Stimulated activated CD8-positive, alpha-beta memory T cell treated with anti-CD3 and anti-CD28 coated beads, Interleukin-15, amount 100 ng/mL, for 4 hours (primary cell): ENCODE measurements around the gene IFITM5.
"Not testable (repeated sequence)": the region's sequence is repeated elsewhere in the genome, so short reads cannot be mapped to it uniquely, and the experiment has no call there.

Experiments
- DNase-seq, 2 donors: peaks; one replicate each; pipeline ENCODE4 v3.0.0-alpha.2; 2020; ENCODE audit warnings: low read depth in 2 of 2

The IFITM5 gene

DNA sequence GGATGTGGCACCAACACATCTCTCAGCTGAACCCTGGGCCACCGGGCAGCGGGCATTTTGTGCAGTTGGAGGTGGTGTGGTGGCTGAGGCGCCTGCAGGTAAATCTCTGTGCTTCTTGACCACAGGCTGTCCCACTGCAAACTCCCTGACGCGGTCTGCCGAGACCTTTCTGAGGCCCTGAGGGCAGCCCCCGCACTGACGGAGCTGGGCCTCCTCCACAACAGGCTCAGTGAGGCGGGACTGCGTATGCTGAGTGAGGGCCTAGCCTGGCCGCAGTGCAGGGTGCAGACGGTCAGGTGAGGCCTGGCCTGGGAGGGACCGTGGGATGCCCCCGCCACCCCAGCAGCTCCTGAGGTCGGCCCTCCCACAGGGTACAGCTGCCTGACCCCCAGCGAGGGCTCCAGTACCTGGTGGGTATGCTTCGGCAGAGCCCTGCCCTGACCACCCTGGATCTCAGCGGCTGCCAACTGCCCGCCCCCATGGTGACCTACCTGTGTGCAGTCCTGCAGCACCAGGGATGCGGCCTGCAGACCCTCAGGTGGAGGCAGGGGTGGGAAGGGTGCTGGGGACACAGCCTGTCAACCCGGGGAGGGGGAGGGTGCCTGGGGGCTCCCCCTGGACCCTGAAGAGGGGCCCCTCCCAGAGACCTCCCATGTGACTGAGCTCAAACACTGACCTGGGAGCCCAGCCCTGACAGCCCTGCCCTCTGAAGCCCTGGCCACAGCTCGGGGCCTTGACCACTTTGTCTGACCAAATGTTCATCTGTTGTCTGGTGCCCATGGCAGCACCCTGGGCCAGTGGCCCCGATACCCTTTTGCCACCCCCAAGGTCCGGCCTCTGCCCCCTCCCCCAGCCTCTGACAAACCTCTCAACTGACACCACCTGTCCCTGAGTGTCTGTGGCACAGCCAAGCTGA is 15.0 kb downstream of the IFITM5 start:
- DNase-seq = no peak

GRCh38 chr11:283405-284104 is 15.8 kb downstream of the IFITM5 start:
- no peak for DNase-seq

GRCh38 chr11:282630-283360 is 16.5 kb downstream of the IFITM5 start:
- DNase-seq = no peak

GRCh38 chr11:282171-282570 is 17.2 kb downstream of the IFITM5 start:
- DNase-seq = no peak

DNA sequence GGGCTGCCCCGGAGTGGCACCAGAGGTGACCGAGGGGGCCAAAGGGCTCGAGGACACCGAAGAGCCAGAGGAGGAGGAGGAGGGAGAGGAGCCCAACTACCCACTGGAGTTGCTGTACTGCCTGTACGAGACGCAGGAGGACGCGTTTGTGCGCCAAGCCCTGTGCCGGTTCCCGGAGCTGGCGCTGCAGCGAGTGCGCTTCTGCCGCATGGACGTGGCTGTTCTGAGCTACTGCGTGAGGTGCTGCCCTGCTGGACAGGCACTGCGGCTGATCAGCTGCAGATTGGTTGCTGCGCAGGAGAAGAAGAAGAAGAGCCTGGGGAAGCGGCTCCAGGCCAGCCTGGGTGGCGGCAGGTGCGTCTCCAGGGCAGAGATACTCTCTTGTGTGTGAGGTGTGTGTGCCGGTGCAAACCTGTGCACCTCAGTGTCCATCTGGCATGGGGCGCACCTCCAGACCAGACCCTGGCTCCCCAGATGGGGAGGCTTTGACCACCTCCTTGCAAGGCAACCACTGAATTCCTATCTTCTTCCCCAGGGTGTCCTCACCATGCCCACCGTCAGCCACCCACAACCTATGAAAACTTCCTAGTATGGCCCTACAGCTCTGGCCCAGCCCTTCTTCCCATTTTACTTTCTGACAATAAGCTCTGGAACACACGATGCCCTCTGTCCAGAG is 17.7 kb downstream of the IFITM5 start:
- DNase-seq = no peak

DNA sequence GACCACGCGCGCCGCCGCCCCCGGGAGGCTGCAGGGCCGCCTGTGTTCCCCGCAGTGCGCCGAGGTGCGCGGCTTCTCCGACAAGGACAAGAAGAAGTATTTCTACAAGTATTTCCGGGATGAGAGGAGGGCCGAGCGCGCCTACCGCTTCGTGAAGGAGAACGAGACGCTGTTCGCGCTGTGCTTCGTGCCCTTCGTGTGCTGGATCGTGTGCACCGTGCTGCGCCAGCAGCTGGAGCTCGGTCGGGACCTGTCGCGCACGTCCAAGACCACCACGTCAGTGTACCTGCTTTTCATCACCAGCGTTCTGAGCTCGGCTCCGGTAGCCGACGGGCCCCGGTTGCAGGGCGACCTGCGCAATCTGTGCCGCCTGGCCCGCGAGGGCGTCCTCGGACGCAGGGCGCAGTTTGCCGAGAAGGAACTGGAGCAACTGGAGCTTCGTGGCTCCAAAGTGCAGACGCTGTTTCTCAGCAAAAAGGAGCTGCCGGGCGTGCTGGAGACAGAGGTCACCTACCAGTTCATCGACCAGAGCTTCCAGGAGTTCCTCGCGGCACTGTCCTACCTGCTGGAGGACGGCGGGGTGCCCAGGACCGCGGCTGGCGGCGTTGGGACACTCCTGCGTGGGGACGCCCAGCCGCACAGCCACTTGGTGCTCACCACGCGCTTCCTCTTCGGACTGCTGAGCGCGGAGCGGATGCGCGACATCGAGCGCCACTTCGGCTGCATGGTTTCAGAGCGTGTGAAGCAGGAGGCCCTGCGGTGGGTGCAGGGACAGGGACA is 18.4 kb downstream of the IFITM5 start:
- no peak for DNase-seq

GRCh38 chr11:279966-280705 is 19.2 kb downstream of the IFITM5 start:
- DNase-seq = no peak

GRCh38 chr11:279040-279965 is 20.0 kb downstream of the IFITM5 start:
- DNase-seq = no peak

GRCh38 chr11:278001-278951 is 21.1 kb downstream of the IFITM5 start, which contains the start of gene NLRP6:
TSS of gene NLRP6 (plus strand) at chr11:278407. CDS start at chr11:278570, 163 bp downstream.
- DNase-seq = no peak

DNA sequence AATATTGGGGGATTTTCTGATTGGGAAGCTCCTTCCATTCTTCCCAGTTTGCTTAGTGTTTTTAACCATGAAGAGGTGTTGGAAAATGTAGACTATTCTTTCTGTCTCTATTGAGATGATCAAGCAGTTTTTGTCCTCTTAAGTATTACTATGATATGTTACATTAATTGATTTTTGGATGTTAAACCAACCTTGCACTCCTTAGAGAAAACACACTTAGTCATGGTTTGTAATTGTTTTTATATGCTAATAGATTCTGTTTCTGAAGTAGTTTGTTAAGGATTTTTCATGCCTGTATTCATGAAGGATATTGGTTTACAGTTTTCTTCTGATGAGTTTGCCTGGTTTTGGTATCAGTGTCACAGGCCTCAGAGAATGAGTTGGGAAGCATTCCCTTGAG is 23.1 kb downstream of the IFITM5 start:
- no peak for DNase-seq

DNA sequence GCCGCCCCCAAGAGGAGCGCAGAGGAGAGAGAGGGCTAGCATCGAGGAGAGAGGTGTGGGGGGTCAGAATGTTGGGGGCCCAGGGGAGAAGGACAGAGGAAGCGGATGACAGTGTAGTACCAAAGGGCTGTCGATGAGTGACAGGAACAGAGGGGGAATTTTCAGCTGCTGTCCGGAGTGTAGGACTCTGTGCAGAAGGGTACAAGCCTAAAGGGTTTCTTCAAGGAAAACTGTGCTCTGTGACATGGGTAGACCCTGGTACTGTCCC is 26.5 kb downstream of the IFITM5 start:
- DNase-seq = no peak

GRCh38 chr11:272195-272930 is 27.0 kb downstream of the IFITM5 start:
- no peak for DNase-seq

- DNase-seq = no peak
Observed at GRCh38 chr11:271319-271715, 28.0 kb downstream of the IFITM5 start.

DNA sequence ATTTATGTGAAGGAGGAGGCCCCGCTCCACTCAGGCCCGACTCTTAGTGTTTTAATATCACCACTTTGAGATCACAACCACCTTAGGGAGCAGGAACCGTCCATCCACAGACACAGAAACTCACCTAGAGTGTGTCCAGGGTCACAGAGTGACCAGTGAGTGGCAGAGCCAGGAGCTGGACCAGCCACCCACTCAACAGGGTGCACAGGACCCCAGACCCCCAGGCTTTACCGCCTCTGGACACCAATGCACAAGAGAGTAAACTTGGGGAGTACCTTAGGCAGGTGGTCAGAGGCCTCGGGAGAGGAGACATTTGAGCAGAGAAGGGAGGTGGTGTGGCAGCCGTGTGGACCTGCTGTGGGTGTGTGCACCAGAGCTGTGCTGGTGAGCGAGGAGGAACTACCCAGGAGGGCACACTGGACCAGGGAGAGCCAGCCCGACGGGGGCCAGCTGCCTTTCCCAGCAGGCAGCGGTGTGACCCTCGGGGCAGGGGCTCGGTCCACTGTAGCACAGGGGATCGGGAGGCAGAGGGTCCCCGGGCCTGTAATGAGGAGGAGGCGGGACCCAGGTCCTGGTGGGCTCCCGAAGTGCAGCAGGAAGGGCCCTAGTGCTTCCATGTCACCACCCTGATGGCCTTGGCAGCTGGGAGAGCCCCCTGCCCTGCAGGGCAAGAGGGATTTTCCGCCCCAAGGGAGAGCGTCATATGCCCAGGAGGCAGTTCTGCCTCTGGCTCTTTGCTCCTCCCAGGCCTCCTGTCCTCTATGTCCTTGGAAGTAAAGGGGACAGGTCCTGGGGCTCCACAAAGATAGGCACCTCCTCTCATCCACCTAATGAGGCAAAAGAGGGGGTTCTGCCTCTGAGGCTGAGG is 28.6 kb downstream of the IFITM5 start:
- DNase-seq = no peak

DNA sequence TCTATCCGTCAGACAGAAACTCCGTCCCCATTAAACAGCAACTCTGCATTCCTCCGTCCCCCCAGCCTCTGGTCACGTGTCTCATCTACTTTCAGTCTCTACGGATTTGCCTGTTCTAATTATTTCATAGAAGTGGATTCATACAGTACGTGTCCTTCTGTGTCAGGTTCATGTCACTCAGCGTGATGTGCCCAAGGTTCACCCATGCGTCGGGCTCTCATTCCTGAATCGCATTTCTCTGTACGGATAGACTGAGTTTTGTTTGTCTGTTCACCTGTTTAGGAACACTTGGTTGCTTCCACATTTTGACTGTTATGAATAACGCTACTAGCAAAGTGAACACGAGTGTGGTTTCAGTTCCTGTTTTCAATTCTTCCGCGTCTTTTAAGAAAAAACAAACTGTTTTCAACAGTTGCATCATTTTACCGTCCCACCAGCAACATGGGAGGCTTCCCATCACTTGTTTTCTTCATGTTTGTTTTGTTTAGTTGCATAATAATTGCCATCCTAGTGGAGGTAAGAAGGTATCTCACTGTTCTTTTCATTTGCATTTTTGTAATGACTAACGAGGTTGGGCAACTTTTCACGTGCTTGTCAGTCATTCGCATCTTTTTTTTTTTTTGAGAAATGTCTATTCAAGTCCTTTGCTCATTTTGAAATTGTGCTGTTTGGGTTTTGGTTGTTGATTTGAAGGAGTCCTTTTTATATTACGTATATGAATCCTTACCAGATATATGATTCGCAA is 30.0 kb downstream of the IFITM5 start:
- no peak for DNase-seq

- DNase-seq = not testable (repeated sequence)
Observed at GRCh38 chr11:268716-269145, 30.6 kb downstream of the IFITM5 start.
